Measurements from ENCODE around the gene ZNF692.

The ZNF692 gene

GRCh38 chr1:248815407-248816034 is 43.4 kb downstream of the ZNF692 start:
- TF ChIP-seq SIN3A (IDR thresholded peaks at IDR 0.05; ENCODE audit: borderline replicate concordance, insufficient read depth, low read length) (no peak), TAF1 (IDR thresholded peaks at IDR 0.05; ENCODE audit: borderline replicate concordance, insufficient read depth, low read length) (no peak), REST (IDR thresholded peaks at IDR 0.05; ENCODE audit: insufficient read depth in 1 of 2, low read depth in 2 of 2, low read length in 2 of 2) (no peak), FOXP2 (optimal IDR thresholded peaks at IDR 0.05; ENCODE audit: borderline replicate concordance, extremely low read depth, extremely low read length, insufficient read depth) (no peak), POLR2AphosphoS5 (IDR thresholded peaks at IDR 0.05; ENCODE audit: low read depth, low read length) (no peak)

GRCh38 chr1:248814351-248814750 is 44.5 kb downstream of the ZNF692 start:
- no peak for TF ChIP-seq FOXP2 (optimal IDR thresholded peaks at IDR 0.05; ENCODE audit: borderline replicate concordance, extremely low read depth, extremely low read length, insufficient read depth)
- TF ChIP-seq TAF1 (IDR thresholded peaks at IDR 0.05; ENCODE audit: borderline replicate concordance, insufficient read depth, low read length) = no peak
- no peak for TF ChIP-seq SIN3A (IDR thresholded peaks at IDR 0.05; ENCODE audit: borderline replicate concordance, insufficient read depth, low read length)
- TF ChIP-seq POLR2AphosphoS5 (IDR thresholded peaks at IDR 0.05; ENCODE audit: low read depth, low read length) = no peak
- TF ChIP-seq REST (IDR thresholded peaks at IDR 0.05; ENCODE audit: insufficient read depth in 1 of 2, low read depth in 2 of 2, low read length in 2 of 2) = no peak

GRCh38 chr1:248813546-248813945 is 45.3 kb downstream of the ZNF692 start:
- no peak for TF ChIP-seq TAF1 (IDR thresholded peaks at IDR 0.05; ENCODE audit: borderline replicate concordance, insufficient read depth, low read length)
- TF ChIP-seq REST (IDR thresholded peaks at IDR 0.05; ENCODE audit: insufficient read depth in 1 of 2, low read depth in 2 of 2, low read length in 2 of 2) = no peak
- no peak for TF ChIP-seq FOXP2 (optimal IDR thresholded peaks at IDR 0.05; ENCODE audit: borderline replicate concordance, extremely low read depth, extremely low read length, insufficient read depth)
- TF ChIP-seq SIN3A (IDR thresholded peaks at IDR 0.05; ENCODE audit: borderline replicate concordance, insufficient read depth, low read length) = no peak
- TF ChIP-seq POLR2AphosphoS5 (IDR thresholded peaks at IDR 0.05; ENCODE audit: low read depth, low read length) = no peak

- TF ChIP-seq REST (IDR thresholded peaks at IDR 0.05; ENCODE audit: insufficient read depth in 1 of 2, low read depth in 2 of 2, low read length in 2 of 2) (no peak), TAF1 (IDR thresholded peaks at IDR 0.05; ENCODE audit: borderline replicate concordance, insufficient read depth, low read length) (no peak), SIN3A (IDR thresholded peaks at IDR 0.05; ENCODE audit: borderline replicate concordance, insufficient read depth, low read length) (no peak), POLR2AphosphoS5 (IDR thresholded peaks at IDR 0.05; ENCODE audit: low read depth, low read length) (no peak), FOXP2 (optimal IDR thresholded peaks at IDR 0.05; ENCODE audit: borderline replicate concordance, extremely low read depth, extremely low read length, insufficient read depth) (no peak)
Observed at GRCh38 chr1:248812736-248813425, 46.0 kb downstream of the ZNF692 start.
